GM23338 (cell line): Measurements from ENCODE around the gene NUP205.

ENCODE experiments used
- CREB1 ChIP-seq: fragments of 250-450 bp; sonication (Bioruptor Pico); IDR thresholded peaks from 2 replicates; pipeline ENCODE4 v1.5.0; 2020; ENCODE audit warnings: low read depth, mild to moderate bottlenecking, moderate library complexity
- EZH2 ChIP-seq: fragments of 200-600 bp; sonication (generic); IDR thresholded peaks from one replicate; pipeline ENCODE4 v1.8.0; 2017; ENCODE audit warnings: antibody characterized with exemption, mild to moderate bottlenecking, low read depth; ENCODE audit not compliant: unreplicated experiment
- EZH2phosphoT487 ChIP-seq: fragments of 200-600 bp; sonication (generic); IDR thresholded peaks from one replicate; pipeline ENCODE4 v1.8.1; 2018; ENCODE audit warnings: antibody characterized with exemption; ENCODE audit not compliant: unreplicated experiment
- NANOG ChIP-seq: IDR thresholded peaks from 2 replicates; pipeline ENCODE4 v1.6.1; 2016; ENCODE audit warnings: antibody characterized with exemption, borderline replicate concordance
- POLR2AphosphoS5 ChIP-seq: IDR thresholded peaks from 2 replicates; pipeline ENCODE4 v1.6.1; 2016; ENCODE audit warnings: antibody characterized with exemption, low read depth
- ZNF114 ChIP-seq: fragments of 250-450 bp; sonication (Bioruptor Pico); IDR thresholded peaks from 2 replicates; pipeline ENCODE4 v1.5.0; 2020; ENCODE audit warnings: mild to moderate bottlenecking, moderate library complexity
- ZNF331 ChIP-seq: fragments of 250-450 bp; sonication (Bioruptor Pico); IDR thresholded peaks from 2 replicates; pipeline ENCODE4 v1.5.0; 2020; ENCODE audit warnings: low read depth, mild to moderate bottlenecking, moderate library complexity
- TF ChIP-seq, protein P1 (sequence below), 2 experiments: fragments of 200-600 bp in 1 of 2; sonication (generic) in 1 of 2; conservative IDR thresholded peaks; 2 replicates each; pipeline versions ENCODE4 v1.5.1 to v1.6.1; 2016 to 2017; ENCODE audit warnings: antibody characterized with exemption in 2 of 2, low read depth in 2 of 2, mild to moderate bottlenecking in 2 of 2, moderate library complexity in 1 of 2
- TF ChIP-seq, protein P2 (sequence below): IDR thresholded peaks from one replicate; pipeline ENCODE4 v1.6.1; 2018; ENCODE audit warnings: antibody characterized with exemption; ENCODE audit not compliant: unreplicated experiment
- TF ChIP-seq, protein P3 (sequence below): IDR thresholded peaks from 2 replicates; pipeline ENCODE4 v1.6.1; 2016; ENCODE audit warnings: antibody characterized with exemption

DNA sequence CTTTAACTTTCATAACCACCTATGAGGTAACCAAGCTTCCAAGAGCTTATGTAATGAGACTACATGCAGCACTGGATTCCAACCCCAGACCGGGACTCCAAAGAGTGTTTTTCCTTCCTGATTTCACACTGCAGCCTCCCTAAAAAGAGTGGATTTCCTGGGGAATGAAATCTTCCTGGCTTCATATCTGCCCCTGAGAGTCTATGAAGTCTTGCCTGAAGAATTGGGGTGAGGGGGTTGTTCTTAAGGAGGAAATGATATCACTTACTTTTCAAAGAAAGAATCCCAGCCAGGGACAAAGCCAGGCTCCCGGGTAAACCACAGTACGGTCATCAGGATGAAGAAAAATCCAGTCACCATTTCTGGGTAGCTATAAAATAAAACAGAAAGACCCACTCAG lies 134.3 kb downstream of the NUP205 start:
- TF ChIP-seq, protein P1, sequence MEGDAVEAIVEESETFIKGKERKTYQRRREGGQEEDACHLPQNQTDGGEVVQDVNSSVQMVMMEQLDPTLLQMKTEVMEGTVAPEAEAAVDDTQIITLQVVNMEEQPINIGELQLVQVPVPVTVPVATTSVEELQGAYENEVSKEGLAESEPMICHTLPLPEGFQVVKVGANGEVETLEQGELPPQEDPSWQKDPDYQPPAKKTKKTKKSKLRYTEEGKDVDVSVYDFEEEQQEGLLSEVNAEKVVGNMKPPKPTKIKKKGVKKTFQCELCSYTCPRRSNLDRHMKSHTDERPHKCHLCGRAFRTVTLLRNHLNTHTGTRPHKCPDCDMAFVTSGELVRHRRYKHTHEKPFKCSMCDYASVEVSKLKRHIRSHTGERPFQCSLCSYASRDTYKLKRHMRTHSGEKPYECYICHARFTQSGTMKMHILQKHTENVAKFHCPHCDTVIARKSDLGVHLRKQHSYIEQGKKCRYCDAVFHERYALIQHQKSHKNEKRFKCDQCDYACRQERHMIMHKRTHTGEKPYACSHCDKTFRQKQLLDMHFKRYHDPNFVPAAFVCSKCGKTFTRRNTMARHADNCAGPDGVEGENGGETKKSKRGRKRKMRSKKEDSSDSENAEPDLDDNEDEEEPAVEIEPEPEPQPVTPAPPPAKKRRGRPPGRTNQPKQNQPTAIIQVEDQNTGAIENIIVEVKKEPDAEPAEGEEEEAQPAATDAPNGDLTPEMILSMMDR (conservative IDR thresholded peaks at IDR 0.05; ENCODE audit: low read depth in 2 of 2), result no peak
- no peak for TF ChIP-seq EZH2phosphoT487
- TF ChIP-seq CREB1 (CRISPR knock-in tag), result no peak
- TF ChIP-seq EZH2, result no peak
- no peak for TF ChIP-seq POLR2AphosphoS5
- TF ChIP-seq, protein P2, sequence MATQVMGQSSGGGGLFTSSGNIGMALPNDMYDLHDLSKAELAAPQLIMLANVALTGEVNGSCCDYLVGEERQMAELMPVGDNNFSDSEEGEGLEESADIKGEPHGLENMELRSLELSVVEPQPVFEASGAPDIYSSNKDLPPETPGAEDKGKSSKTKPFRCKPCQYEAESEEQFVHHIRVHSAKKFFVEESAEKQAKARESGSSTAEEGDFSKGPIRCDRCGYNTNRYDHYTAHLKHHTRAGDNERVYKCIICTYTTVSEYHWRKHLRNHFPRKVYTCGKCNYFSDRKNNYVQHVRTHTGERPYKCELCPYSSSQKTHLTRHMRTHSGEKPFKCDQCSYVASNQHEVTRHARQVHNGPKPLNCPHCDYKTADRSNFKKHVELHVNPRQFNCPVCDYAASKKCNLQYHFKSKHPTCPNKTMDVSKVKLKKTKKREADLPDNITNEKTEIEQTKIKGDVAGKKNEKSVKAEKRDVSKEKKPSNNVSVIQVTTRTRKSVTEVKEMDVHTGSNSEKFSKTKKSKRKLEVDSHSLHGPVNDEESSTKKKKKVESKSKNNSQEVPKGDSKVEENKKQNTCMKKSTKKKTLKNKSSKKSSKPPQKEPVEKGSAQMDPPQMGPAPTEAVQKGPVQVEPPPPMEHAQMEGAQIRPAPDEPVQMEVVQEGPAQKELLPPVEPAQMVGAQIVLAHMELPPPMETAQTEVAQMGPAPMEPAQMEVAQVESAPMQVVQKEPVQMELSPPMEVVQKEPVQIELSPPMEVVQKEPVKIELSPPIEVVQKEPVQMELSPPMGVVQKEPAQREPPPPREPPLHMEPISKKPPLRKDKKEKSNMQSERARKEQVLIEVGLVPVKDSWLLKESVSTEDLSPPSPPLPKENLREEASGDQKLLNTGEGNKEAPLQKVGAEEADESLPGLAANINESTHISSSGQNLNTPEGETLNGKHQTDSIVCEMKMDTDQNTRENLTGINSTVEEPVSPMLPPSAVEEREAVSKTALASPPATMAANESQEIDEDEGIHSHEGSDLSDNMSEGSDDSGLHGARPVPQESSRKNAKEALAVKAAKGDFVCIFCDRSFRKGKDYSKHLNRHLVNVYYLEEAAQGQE, result no peak
- no peak for TF ChIP-seq NANOG
- TF ChIP-seq ZNF114 (CRISPR knock-in tag), result no peak
- TF ChIP-seq, protein P3, sequence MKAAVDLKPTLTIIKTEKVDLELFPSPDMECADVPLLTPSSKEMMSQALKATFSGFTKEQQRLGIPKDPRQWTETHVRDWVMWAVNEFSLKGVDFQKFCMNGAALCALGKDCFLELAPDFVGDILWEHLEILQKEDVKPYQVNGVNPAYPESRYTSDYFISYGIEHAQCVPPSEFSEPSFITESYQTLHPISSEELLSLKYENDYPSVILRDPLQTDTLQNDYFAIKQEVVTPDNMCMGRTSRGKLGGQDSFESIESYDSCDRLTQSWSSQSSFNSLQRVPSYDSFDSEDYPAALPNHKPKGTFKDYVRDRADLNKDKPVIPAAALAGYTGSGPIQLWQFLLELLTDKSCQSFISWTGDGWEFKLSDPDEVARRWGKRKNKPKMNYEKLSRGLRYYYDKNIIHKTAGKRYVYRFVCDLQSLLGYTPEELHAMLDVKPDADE, result no peak
- TF ChIP-seq ZNF331, result no peak
